Mesodermal cell (in vitro differentiated cells): ENCODE measurements around the gene BMPR2.
"Not testable (repeated sequence)": the region's sequence is repeated elsewhere in the genome, so short reads cannot be mapped to it uniquely, and the experiment has no call there.

Source experiments
- H3K27ac ChIP-seq: 2 replicates; pipeline ENCODE4 v1.7.0; 2013; ENCODE audit warnings: mild to moderate bottlenecking, low read depth, low read length, moderate library complexity; ENCODE audit not compliant: severe bottlenecking
- H3K36me3 ChIP-seq: 2 replicates; pipeline ENCODE4 v1.7.1; 2013; ENCODE audit warnings: mild to moderate bottlenecking, low read length, moderate library complexity; ENCODE audit not compliant: control insufficient read depth, insufficient read depth
- H3K4me1 ChIP-seq: one replicate; pipeline ENCODE4 v1.7.1; 2013; ENCODE audit warnings: mild to moderate bottlenecking, low read length; ENCODE audit not compliant: insufficient read depth, control insufficient read depth, poor library complexity, severe bottlenecking
- H3K4me3 ChIP-seq: 2 replicates; pipeline ENCODE4 v1.7.0; 2013; ENCODE audit warnings: low read length, control low read depth, mild to moderate bottlenecking; ENCODE audit not compliant: insufficient read depth, poor library complexity, severe bottlenecking; ENCODE audit errors: extremely low read depth
- H3K9me3 ChIP-seq: 2 replicates; pipeline ENCODE4 v1.7.1; 2013; ENCODE audit warnings: mild to moderate bottlenecking, low read length, moderate library complexity; ENCODE audit not compliant: control insufficient read depth
- WGBS, 2 experiments: methylation state at CpG; one replicate each; pipeline ENCODE4 v1.1.5; 2013; ENCODE audit warnings: missing lambda C conversion rate in 2 of 2; ENCODE audit not compliant: insufficient coverage in 2 of 2; 5-methylcytosine and 5-hydroxymethylcytosine counted together

The BMPR2 gene

DNA sequence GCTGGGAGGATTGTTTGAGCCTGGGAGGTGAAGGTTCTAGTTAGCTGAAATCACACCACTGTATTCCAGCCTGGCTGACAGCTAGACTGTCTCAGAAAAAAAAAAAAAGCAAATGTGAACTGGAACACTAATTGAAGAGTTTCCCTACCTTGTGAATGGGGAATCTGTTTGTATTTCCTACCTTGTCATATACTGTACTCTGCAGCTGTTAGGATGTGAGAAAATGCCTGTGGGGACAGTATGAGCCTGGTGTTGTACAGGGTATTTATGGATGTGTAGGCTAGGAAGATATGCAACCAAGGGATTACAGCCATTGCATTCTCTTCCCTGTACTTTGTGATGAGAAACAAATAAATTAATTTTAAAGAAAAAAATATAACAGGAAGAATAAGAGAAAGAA lies 145.3 kb downstream of the BMPR2 start:
- H3K4me1 ChIP-seq, result no peaks in the 10 kb centered on the region
- H3K27ac ChIP-seq, result no peak overlapping the region
- H3K4me3 ChIP-seq, result no peak overlapping the region
- peaks cover 86% of the 10 kb centered on the region for H3K36me3 ChIP-seq
- H3K9me3 ChIP-seq, result no peaks in the 10 kb centered on the region

DNA sequence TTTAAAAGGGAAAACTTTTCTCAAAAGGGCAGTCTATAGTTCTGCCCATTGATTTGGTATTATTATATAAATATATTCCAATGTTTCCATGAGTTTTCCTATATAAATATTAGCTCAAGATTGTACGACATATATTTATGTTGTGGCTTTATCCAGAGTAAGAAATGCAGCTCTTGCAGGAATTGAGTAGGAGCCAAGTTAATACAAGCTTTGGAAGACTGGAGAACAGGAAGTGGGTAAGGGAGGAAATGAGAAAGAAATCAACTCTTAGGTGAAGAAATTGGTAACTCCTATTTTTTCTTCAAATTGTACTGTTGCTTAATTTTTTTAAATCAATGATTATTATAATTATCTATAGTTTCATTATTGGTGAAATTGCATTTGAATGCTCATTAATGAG lies 153.3 kb downstream of the BMPR2 start:
- H3K4me3 ChIP-seq, result no peak overlapping the region

DNA sequence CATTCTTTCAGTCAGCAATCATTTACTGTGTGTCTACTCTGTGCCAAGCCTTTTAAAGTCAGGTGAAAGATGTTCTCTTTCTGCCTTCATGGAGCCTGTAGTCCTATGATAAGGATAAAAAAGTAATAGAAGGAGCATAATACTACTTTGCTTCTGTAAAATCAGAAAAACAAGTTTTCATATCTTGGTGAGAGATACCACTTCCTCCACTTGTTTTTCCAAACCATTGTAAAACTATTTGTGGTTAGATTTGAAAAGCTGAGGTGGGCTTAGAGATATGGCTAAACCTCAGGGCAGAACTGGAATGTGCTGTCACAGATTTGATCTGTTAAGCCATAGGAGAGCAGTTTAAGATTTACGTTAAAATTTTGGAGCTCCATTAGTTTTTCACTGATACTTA lies 153.9 kb downstream of the BMPR2 start:
- 100% methylated on average over 1 of the region's 1 CpG; no CpG with 5 or more reads in 1 of the 2 experiments for WGBS, 2 experiments
- Histone ChIP-seq H3K36me3 (peaks cover 59% of the 10 kb centered on the region), H3K9me3 (peaks cover 3% of the 10 kb centered on the region), H3K27ac (no peak overlapping the region), H3K4me1 (peaks cover 6% of the 10 kb centered on the region), H3K4me3 (no peak overlapping the region)

More for the DNA sequence above, 153.3 kb downstream of the BMPR2 start:
- peaks cover 64% of the 10 kb centered on the region for H3K36me3 ChIP-seq
- H3K9me3 ChIP-seq, result peaks cover 3% of the 10 kb centered on the region
- H3K27ac ChIP-seq, result no peak overlapping the region
- 100% methylated on average over 1 of the region's 1 CpG; no CpG with 5 or more reads in 1 of the 2 experiments for WGBS, 2 experiments
- H3K4me1 ChIP-seq, result peaks cover 6% of the 10 kb centered on the region

DNA sequence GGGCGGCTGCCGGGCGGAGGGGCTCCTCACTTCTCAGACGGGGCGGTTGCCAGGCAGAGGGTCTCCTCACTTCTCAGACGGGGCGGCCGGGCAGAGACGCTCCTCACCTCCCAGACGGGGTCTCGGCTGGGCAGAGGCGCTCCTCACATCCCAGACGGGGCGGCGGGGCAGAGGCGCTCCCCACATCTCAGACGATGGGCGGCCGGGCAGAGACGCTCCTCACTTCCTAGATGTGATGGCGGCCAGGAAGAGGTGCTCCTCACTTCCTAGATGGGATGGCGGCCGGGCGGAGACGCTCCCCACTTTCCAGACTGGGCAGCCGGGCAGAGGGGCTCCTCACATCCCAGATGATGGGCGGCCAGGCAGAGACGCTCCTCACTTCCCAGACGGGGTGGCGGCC lies 159.2 kb downstream of the BMPR2 start:
- H3K4me1 ChIP-seq, H3K9me3 ChIP-seq, H3K27ac ChIP-seq, H3K4me3 ChIP-seq: not testable (repeated sequence)
- H3K36me3 ChIP-seq, result peaks cover 42% of the 10 kb centered on the region
- WGBS, 2 experiments, result 100% methylated on average over 5 of the region's 30 CpGs; no CpG with 5 or more reads in 1 of the 2 experiments

DNA sequence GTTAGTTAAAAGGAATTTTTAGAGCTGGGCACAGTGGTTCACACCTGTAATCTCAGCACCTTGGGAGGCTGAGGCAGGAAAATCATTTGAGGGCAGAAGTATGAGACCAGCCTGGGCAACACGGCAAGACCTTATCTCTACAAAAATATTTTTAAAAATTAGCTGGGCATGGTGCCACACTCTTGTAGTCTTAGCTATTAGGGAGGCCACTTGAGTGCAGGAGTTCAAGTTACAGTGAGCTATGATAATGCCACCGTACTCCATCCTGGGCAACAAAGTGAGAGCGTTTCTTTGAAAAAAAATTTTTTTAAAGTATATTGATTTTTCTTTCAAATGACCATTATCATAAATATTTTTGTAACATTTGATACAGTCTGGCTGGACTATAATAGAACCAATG lies 165.0 kb downstream of the BMPR2 start:
- Histone ChIP-seq H3K36me3 (peaks cover 28% of the 10 kb centered on the region), H3K9me3 (no peaks in the 10 kb centered on the region), H3K27ac (no peak overlapping the region), H3K4me3 (no peak overlapping the region), H3K4me1 (peaks cover 3% of the 10 kb centered on the region)
- 67 to 86% methylated on average over 1 of the region's 3 CpGs for WGBS, 2 experiments

DNA sequence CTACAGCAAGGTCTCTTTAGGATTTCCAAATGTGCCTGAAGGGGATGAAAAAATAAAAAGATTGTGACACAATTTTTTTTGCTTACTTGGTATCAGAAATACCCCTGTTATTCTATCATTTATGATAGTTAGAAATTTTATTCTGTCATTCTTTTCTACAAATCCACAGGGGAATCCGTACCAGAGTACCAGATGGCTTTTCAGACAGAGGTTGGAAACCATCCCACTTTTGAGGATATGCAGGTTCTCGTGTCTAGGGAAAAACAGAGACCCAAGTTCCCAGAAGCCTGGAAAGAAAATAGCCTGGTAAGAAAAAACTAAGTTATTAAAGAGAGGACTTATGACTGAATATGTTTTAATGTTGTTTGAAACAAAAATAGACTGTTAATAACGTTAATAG lies 166.0 kb downstream of the BMPR2 start:
- Histone ChIP-seq H3K9me3 (no peaks in the 10 kb centered on the region), H3K4me3 (no peak overlapping the region), H3K36me3 (peaks cover 24% of the 10 kb centered on the region), H3K4me1 (peaks cover 3% of the 10 kb centered on the region), H3K27ac (no peak overlapping the region)
- 98 to 100% methylated on average over 2 of the region's 3 CpGs for WGBS, 2 experiments

DNA sequence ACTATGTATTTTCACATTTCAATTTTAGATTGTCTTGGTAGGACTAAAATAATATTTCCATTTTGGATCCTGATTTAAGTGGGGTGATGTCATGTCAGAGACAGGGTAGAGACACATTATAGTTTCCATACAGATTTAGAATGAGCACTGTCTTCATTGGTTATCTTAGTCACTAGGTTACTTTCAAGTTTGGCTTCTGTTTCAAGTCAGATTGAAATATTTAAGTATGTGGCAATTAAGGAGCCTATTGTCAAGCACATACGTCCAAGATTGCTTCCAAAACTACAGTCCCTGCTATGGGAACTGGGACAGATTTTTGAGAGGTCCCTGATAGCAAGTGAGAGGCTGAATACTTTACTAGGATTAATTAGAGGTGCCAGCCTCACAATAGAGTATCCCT lies 169.4 kb downstream of the BMPR2 start:
- WGBS, 2 experiments, result 100% methylated on average over 1 of the region's 1 CpG; no CpG with 5 or more reads in 1 of the 2 experiments

DNA sequence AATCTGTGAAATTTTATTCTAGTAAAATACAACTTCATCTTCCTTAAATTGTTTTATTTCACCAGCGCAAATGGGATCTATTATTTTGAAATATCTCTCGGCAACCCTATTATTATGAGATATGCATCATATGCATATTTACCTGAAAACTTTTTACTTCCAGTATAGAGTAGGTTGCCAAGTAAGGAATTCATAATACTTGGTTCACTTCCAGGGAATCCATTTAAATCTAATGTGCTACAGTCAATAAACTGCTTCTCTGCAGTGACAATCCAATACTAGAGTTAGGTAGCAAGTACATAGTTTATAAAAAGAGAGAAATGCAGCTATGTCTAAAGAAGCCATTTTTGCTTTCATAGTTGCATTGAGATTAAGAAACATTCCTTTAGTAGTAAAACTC lies 169.8 kb downstream of the BMPR2 start:
- Histone ChIP-seq H3K9me3 (no peaks in the 10 kb centered on the region), H3K4me3 (no peak overlapping the region), H3K4me1 (peaks cover 3% of the 10 kb centered on the region), H3K27ac (no peak overlapping the region), H3K36me3 (peaks cover 48% of the 10 kb centered on the region)
- WGBS, 2 experiments, result no CpG with 5 or more reads among the region's 2 CpGs

More for the DNA sequence above, 169.4 kb downstream of the BMPR2 start:
- Histone ChIP-seq H3K36me3 (peaks cover 45% of the 10 kb centered on the region), H3K4me3 (no peak overlapping the region), H3K27ac (no peak overlapping the region), H3K9me3 (no peaks in the 10 kb centered on the region), H3K4me1 (peaks cover 3% of the 10 kb centered on the region)

DNA sequence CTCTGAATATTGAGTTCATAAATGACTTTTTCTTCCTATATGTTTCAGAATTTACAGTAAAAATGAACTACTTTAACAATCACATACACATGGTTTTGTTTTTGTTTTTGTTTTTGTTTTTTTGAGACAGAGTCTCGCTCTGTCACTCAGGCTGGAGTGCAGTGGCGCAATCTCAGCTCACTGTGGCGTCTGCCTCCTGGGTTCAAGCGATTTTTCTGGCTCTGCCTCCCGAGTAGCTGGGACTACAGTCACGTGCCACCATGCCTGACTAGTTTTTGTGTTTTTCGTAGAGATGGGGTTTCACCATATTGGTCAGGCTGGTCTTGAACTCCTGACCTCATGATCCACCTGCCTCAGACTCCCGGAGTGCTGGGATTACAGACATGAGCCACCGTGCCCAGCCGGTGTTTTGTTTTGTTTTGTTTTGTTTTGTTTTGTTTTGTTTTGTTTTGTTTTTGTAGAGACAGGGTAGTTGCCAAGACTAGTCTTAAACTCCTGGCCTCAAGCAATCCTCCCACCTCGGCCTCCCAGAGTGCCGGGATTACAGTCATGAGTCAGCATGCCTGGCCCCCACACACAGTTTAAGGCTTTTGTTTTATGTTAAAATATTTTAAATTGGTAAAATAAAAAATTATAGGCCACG lies 170.5 kb downstream of the BMPR2 start:
- WGBS, 2 experiments, result 94 to 100% methylated on average over 7 of the region's 13 CpGs
- peaks cover 47% of the 10 kb centered on the region for H3K36me3 ChIP-seq

DNA sequence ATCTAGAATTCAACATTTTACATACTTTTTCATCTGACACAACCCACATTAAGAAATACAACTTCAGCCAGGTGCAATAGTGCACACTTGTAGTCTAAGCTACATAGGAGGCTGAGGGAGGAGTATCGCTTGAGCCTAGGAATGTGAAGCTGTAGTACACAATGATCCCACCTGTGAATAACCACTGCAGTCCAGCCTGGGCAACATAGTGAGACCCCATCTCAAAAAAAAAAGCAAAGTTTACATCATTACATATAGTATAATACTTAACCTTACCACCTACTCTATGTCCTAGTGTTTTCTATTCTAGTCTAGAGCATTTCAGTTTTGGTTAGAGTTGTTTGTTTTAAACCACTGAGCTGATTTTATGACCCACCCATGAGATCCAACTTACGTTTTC lies 172.1 kb downstream of the BMPR2 start:
- H3K4me3 ChIP-seq, result no peak overlapping the region
- 100% methylated on average over 1 of the region's 2 CpGs; no CpG with 5 or more reads in 1 of the 2 experiments for WGBS, 2 experiments
- no peak overlapping the region for H3K27ac ChIP-seq
- no peaks in the 10 kb centered on the region for H3K9me3 ChIP-seq
- peaks cover 3% of the 10 kb centered on the region for H3K4me1 ChIP-seq
- H3K36me3 ChIP-seq, result peaks cover 46% of the 10 kb centered on the region

More for the DNA sequence above, 170.5 kb downstream of the BMPR2 start:
- not testable (repeated sequence) for H3K4me3 ChIP-seq, H3K27ac ChIP-seq, H3K4me1 ChIP-seq, H3K9me3 ChIP-seq

DNA sequence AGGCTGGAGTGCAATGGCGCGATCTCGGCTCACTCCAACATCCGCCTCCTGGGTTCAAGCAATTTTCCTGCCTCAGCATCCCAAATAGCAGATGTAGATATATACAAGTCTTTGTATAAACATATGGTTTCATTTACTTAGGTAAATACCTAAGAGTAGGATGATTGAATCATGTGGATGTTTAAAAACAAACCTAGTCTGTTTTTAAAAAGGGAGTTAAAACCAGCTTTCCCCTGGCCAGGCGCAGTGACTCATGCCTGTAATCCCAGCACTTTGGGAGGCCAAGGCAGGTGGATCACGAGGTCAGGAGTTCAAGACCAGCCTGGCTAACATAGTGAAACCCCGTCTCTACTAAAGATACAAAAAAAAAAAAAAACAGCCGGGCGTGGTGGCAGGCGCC lies 174.9 kb downstream of the BMPR2 start:
- H3K9me3 ChIP-seq, H3K4me3 ChIP-seq, H3K4me1 ChIP-seq, H3K27ac ChIP-seq: not testable (repeated sequence)
- peaks cover 65% of the 10 kb centered on the region for H3K36me3 ChIP-seq
- 100% methylated on average over 1 of the region's 10 CpGs for WGBS, 2 experiments
